Midbrain (tissue), 1 donor: ENCODE measurements around the gene DENND1A.
"Not testable (repeated sequence)": the region's sequence is repeated elsewhere in the genome, so short reads cannot be mapped to it uniquely, and the experiment has no call there.

Experiments used
- DNase-seq: peaks from one replicate; lab custom pipeline; 2025; lab: John Stamatoyannopoulos, UW

DENND1A gene

DNA sequence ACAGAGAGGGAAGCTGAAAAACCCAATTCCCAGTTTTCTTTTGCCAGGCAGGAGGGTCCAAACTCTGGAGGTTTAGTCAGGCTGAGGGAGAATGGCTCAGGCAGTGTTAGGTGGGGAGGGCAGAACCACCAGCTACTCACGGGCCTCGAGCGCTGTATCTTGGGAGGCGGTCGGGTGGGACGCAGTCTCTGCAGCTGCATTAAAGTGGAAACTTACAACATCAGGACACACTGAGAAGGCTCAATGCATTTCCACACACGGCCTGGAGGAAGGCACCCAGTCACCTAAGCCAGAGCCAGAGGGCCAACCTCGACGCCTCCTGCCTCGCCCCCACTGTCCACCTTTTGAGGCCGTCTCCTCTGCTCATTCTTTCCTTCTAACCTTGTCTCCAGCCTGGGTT is 518.3 kb downstream of the DENND1A start:
- no peak for DNase-seq

- no peak for DNase-seq
Observed at GRCh38 chr9:123411191-123411590, 518.7 kb downstream of the DENND1A start.

GRCh38 chr9:123410281-123410910 is 519.5 kb downstream of the DENND1A start:
- no peak for DNase-seq

DNA sequence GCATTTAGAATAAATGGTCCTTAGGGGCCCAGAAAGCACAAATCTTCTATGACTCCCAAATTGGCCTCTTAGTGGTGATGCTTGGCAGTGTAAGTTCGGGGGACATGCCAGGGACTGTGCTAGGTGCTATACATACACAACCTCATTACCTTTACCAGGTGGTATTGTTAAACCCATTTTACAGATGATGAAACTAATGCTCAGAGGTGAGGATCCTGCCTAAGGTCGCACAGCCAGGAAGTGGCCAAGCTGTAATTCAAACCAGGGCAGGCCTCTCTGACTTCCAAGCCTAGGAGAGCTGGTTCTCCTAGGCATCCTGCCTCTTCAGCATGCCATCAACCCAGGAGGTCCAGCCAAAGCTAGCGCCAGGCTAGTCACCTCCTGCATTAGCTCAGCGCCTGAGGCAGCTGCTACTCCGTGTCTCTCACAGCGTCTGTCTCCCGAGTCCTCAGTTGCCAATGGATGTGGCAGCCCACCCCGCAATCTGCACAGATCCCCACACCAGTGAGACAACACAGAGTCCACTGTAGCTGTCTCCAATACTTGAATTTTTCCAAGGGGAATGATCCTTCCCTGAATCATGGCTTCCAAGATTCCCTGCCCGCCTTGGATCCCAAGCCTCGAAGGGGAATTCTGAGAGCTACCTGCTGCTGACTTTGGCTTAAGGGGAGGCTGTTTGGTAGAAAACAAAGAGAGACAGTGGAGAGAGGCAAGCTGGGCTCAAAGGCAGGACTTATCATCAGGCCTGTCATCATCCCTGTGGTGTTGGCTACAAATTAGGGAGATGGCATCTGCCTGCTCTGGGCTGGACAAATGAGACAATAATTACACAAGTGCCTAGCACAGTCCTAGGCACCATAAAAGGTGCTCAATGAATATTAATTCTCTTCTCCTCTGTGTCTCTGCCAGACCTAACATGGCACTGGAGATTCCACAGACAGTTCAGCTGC is 521.3 kb downstream of the DENND1A start:
- DNase-seq, result no peak

DNA sequence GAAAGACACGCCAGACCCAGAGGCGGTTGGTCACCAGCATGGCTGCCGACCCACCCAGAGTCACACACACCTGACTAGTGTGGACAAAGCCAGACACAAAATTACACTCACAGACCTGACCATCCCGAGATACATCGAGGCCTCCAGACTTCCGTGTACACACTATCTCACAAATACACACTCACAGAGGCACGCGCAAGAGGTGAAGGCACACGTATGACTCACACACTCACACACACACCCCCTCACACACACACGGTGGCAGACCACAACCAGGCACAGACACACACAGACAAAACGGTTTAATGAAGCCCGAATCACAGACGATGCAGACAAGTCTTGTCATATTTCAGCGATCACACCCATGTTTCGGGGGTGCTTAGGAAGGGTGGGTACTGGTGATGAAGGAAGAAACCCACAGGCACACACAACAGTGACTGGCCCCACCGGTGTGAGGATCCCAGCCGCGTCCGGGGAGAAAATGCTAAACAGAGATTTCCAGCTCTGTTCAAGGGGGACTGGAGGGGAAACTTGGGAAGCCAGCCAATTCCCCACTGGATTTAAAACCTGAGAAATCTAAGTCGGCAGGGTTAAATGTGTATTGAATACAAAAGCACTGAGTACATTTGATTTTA is 522.6 kb downstream of the DENND1A start:
- DNase-seq, result no peak

DNA sequence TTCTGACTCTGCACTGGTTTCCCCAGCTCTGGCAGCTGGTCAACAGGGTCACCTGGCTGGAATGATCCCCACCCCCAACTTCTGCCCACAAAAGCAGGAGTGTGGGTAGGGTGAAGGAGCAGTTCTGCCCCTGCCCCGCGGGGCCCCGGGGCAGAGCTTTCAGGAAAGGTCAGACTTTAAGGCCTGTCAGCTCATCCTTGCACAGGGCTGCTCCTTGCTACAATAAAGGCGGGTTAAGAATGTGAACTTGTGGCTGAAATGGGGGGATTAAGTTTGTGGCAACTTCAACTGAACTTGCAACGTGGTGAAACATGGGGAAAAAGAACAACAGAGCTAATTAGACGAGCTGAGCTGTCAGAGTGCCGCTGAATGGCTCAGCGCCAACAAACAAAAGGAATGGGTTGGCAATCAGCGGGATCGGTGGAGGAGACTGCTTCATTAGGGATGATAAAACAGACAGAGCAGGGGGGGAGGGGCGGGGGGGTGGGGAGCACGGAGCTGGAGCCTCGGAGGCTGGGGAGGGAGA is 523.2 kb downstream of the DENND1A start:
- DNase-seq, result no peak

GRCh38 chr9:123406016-123406415 is 523.9 kb downstream of the DENND1A start:
- DNase-seq, result no peak

DNA sequence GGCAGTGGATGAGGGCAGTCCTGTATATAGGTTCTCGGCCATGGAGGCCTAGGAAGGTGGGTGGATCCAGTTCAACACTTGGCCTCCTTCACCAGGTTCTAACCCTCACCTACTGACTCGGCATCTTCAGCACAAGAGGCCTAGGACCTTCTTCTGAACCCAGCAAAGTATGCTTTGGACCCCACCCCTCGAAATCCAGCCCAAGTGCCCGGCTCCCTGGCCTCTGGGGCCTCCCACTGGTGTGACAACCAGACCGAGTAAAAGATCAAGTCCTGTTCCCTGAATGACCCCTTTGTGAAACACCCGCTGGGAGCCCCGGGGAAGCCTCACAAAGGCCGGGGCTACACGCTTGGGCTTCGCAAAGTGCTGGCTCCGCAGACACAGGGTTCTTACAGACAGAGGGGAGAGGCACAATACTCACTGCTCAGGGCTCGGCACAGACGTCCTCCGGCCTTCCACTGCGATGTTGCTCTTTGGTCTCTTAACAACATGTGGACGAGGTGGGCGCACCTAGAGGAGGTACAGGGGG is 526.9 kb downstream of the DENND1A start:
- peak; percentile 33 for DNase-seq

GRCh38 chr9:123401879-123402513 is 527.9 kb downstream of the DENND1A start:
- DNase-seq, result peak; percentile 51

GRCh38 chr9:123400926-123401503 is 528.9 kb downstream of the DENND1A start:
- no peak for DNase-seq

DNA sequence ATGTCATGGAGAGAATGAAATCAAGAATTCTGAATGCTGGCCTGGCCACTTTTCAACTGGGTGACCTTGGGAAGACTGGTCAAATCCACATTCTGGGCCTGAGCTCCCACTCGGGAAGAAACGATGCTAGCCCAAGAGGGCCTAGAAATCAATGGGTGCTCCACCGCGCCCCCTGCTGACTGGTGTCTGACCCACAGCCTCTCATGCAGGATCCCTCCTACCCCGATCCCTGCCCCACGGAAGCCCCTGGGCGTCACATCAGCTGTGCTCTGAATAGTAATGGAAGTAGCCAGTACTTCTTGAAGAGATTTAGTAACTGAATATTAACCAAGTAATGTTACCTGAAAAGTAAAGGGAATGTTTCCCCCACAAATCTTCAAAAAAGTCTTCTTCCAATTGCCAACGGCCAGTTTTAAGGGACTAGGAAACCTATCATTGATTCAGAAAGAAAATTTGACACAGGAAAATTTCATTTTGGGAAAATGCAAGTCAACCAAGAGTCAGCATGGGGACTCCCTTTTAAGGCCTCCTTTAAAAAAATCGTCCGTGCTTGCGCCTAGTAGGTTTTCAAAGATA is 530.0 kb downstream of the DENND1A start:
- no peak for DNase-seq

DNA sequence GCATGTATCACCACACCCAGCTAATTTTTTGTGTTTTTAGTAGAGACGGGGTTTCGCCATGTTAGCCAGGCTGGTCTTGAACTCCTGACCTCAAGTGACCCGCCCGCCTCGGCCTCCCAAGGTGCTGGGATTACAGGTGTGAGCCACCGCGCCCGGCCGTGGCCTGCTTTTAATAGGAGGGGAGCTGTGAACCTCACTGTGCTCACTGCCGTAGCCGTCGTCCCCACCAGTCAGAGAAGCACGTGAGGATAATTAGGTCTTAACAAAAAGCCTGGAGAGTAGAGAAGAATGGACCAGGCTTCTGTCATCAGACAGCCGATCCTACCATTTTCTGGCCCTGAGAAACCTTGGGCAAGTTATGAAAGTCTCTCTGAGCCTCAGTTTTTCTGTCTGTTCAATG is 531.0 kb downstream of the DENND1A start:
- DNase-seq, result not testable (repeated sequence)

GRCh38 chr9:123397975-123398374 is 532.0 kb downstream of the DENND1A start:
- DNase-seq, result no peak

DNA sequence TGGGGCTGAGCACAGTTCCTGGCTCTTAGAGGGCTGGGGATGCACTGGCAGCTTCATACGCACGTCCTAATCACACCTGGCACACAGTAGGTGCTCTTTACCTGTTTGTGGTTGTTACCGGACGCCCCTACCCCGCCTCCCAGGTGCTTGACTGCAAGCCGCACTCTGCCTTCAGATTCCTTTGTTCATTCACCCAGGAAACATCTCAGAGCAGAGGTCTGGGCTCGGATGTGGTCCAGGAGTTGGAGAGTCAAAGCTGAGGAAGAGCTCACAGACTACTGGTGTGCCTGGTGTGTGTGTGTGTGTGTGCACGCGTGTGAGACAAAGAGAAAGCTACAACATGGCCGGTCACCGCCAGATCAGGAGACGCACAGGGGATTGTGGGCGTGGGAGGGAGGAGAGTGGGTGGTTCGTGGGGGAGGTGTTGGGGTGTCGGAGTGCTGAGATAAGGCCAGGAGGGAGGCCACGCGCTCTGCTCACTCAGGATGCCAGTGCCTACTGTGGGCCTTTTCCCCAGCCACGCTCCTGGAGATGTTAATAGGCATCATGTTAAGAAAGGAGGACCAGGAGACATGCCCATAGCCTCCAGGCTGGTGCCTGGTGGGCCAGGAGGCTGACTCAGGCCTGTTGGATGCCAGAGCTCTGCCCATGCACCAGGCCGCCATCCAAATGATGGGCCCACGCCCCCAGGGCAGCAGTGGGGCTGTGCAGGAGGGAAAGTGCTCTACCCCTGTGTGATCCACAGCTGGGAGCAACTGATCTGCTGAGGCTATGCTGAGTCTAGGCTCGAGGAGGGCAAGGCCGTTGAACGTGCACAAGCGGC is 534.0 kb downstream of the DENND1A start:
- no peak for DNase-seq

- no peak for DNase-seq
Observed at GRCh38 chr9:123395276-123395688, 534.6 kb downstream of the DENND1A start.

GRCh38 chr9:123394291-123395235 is 535.4 kb downstream of the DENND1A start:
- no peak for DNase-seq

GRCh38 chr9:123392802-123393201 is 537.1 kb downstream of the DENND1A start:
- DNase-seq, result no peak

- no peak for DNase-seq
Observed at GRCh38 chr9:123391946-123392345, 538.0 kb downstream of the DENND1A start.

DNA sequence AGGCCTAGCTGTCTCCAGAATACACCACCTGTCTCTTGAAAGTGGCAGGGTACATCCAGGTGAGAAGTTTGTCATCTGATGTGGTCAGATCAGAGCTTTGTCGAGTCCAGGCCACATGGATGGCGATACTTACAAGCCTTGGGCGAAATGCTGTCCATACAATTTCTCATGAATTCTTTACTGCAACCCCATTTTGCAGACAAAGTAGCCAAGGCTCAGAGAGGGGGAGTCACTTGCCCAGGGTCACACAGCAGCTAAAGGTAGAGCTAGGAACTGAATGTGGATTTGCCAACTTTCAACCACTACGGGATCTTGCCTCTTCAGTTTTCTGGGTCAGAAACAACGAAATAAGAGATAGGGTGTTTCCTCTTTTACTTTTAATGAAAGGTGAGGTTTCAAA is 538.7 kb downstream of the DENND1A start:
- DNase-seq, result no peak
